SK-N-DZ (cell line): ENCODE measurements around the gene GTPBP4.
A peak's percentile ranks its signal among the peaks of the same experiment; 100 is the strongest.
"Not testable (repeated sequence)": the region's sequence is repeated elsewhere in the genome, so short reads cannot be mapped to it uniquely, and the experiment has no call there.

Experiments used
- DNase-seq: peaks from one replicate; pipeline ENCODE4 v3.0.0-alpha.2; 2015; ENCODE audit warnings: low spot score

The GTPBP4 gene

GRCh38 chr10:1024103-1024502 is 35.9 kb downstream of the GTPBP4 start:
- DNase-seq, result no peak

DNA sequence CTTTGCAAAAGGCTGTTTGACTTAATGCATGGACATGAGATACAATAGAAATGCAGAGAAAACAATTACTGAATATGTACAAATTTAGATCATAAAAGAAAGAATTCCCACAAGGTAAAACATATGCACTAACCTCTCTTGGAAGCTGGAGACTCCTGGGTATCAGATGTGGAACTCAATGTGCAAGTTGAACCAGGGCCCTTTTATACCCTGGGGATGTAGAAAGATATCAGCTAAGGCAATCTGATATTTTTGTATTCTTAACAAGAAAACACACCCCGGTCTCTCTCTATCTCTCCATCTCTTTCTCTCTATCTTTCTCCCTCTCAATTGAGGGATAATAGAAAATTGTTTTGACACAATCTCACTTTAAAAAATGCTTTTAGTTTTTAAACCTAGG is 37.4 kb downstream of the GTPBP4 start, which contains the start of gene IDI2:
Gene IDI2, minus strand, starts transcription at position 177 of the 400 bp plus-strand sequence. CDS start 1,136 bp downstream, outside the sequence.
- no peak for DNase-seq

- DNase-seq, result no peak
Measured at GRCh38 chr10:1026578-1026977, 38.3 kb downstream of the GTPBP4 start.

GRCh38 chr10:1029838-1030237 is 41.6 kb downstream of the GTPBP4 start:
- DNase-seq, result no peak

DNA sequence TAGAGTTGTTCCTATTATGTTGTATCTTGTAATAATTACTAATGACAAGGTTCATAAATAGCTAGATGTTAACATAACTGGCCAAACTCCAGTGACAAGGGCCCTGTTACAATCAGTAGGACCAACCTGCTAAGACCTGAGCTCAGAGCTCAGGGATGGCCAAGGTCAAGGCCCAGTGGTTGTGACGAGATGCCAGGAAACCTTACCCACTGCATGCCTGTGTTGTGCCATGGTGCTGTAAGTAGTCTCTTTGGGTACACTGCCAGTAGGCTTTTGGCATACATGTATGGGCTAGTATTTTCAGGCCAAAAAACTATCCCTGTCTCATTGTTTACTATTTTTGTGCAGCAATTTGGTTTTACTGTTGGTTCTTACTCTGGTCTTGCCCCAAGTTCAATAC is 45.4 kb downstream of the GTPBP4 start:
- DNase-seq, result no peak

- no peak for DNase-seq
Measured at GRCh38 chr10:1034758-1035157, 46.5 kb downstream of the GTPBP4 start.

DNA sequence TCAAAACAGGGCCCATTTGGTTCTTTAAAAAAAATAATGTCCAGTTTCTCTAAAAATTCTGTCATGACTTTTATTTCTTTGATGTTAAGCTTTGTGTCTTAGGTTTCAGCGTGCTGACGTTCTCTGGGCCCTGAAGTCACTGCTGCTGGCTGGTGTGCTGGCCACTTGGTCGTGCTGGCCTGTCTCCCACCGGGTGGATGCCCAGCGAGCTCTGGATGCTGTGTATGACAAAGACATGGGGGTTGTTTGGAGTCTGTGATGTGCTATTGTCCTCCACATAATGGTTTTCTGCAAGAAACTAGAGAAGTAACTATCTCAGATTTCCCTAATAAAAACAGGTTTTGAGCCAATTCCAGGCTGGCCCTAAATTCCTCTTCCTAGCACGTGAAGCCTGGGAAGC is 47.0 kb downstream of the GTPBP4 start:
- DNase-seq, result no peak

- DNase-seq, result no peak
Measured at GRCh38 chr10:1036341-1036791, 48.1 kb downstream of the GTPBP4 start.

DNA sequence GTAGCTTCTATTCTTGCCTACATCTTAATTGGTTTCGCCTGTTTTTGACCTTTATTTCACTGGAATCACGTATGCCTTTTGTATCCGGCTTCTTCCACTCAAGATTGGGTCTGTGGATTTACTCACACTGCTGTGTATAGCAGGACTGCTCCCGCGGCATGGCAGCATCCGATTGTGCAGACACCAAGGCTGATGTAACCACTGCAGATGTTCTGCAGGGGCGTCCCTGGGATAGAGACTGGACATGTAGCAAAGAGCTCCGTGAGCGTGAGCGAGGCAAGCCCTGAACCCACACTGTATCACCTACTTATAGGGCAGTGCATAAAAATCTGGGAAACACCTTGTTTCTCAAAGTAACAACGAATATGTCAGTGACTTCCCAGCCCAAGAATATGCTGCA is 48.9 kb downstream of the GTPBP4 start:
- DNase-seq, result no peak

- not testable (repeated sequence) for DNase-seq
Measured at GRCh38 chr10:1038769-1039168, 50.5 kb downstream of the GTPBP4 start.

GRCh38 chr10:1040133-1040532 is 51.9 kb downstream of the GTPBP4 start:
- DNase-seq, result no peak

DNA sequence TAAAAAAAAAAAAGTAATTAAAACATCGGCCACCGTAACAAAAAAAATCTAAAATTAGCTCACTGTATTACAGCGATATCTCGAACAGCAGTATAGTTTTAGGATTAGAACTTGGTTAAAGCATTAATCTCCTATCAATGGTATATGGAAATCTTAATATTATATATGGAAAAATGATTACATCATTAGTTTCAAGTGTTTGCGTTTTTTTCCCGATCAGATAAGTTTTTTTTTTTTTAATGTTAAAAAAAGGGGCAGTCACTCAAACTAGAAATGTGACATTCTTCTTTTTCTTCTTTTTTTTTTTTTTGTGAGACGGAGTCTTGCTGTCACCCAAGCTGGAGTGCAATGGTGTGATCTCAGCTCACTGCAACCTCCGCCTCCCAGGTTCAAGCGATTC is 53.3 kb downstream of the GTPBP4 start:
- DNase-seq, result no peak

GRCh38 chr10:1043532-1043995 is 55.3 kb downstream of the GTPBP4 start:
- no peak for DNase-seq

DNA sequence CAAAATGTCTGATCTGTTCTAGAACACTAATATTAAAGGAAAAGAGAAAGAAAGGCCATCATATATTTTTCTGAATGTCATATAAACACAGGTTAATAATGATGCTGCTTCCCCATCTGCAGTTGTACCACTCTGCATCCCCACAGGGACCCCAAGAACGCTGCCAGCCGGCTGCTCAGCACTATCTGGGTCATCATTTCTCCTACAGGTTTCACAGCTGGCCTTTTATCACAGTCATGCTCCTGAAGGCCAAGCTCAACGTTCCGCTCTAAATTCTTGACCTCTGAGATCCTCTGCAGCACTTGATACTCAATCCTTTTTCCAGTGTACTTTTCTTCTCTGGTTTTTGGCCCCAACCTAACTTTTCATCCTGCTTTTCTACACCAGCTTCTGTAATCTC is 55.9 kb downstream of the GTPBP4 start:
- no peak for DNase-seq

- no peak for DNase-seq
Measured at GRCh38 chr10:1044964-1045363, 56.7 kb downstream of the GTPBP4 start.

GRCh38 chr10:1045415-1045814 is 57.2 kb downstream of the GTPBP4 start:
- no peak for DNase-seq

DNA sequence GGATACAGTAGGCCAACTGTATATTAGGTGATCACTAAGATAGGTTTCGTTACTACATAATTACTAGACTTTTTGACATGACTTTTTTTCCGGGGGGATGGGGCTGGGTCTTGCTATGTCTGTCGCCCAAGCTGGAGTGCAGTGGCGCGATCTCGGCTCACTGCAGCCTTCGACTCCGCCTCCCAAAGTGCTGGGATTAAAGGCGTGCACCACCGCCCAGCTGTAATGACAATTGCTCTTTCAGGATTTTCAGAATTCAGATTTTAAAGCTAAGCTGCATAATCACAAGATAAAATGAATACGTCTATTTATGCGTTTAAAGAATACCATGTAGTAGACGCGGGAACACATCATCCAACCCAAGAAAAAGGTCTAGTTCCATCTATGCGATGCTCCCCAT is 59.7 kb downstream of the GTPBP4 start:
- peak; percentile 43 for DNase-seq

GRCh38 chr10:1048349-1048731 is 60.1 kb downstream of the GTPBP4 start:
- no peak for DNase-seq

DNA sequence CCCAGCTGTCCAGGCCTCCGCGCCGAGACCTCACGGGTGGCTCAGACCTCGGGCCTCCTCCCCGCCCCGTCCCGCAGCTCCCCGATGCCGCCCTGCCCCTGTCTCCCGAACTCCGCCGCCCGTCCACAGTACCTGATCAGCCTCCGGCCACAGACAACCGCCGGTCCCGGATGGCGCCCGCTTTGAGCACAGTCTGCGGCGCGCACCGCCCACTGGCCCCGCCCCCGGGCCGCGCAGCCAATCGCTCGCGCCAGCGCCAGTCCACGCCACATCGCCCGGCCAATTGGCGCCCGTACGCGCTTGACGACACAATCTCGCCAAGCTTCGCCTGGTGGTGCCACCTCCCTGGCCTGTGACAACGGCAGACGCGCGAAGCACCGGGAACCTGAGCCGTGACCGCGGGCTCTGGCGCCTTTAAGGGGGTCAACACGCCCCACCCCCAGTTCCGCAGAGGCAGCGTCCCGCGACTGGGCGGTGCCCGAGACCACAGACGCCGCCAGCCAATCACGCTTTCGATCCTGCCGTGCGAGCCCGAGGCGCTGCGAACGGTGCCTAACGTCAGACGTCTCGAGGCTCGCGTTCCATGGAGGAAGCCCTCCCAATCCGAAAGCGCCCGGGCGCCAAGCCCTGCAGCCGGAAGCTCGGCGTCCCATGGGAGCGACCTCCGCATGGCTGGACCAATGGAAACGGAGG is 60.6 kb downstream of the GTPBP4 start, which contains the start of gene IDI1:
Gene IDI1, minus strand, starts transcription at position 388 of the 693 bp plus-strand sequence. Its CDS starts 116 bp downstream, at position 272.
- peak; percentile 100 for DNase-seq

GRCh38 chr10:1049425-1049958 is 61.3 kb downstream of the GTPBP4 start:
- DNase-seq, result no peak

DNA sequence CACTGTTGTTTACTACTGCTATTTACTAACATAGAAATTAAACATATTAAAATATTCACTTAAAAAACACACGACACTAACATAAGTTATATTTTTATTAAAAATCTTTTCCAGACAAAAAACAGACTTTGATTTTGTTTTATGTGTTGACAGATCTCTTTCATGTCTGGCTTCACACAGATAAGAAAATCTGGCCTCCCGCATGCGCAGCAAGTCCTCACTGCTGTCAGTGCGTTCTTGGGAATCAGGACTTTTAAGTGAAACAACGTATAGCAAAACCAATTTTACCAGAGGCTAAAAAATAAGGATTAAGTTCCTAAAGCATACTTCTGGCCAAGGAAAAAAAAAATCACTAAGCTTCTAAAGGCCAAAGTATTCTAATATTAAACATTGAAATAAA is 61.9 kb downstream of the GTPBP4 start:
- peak; percentile 60 for DNase-seq

GRCh38 chr10:1050554-1050953 is 62.3 kb downstream of the GTPBP4 start:
- peak; percentile 50 for DNase-seq

GRCh38 chr10:1054684-1055083 is 66.5 kb downstream of the GTPBP4 start:
- DNase-seq, result no peak
